GM21367 (cell line): ENCODE data around the gene WBP11.
A peak's percentile ranks its signal among the peaks of the same experiment; 100 is the strongest.

ENCODE experiments used
- ATAC-seq: cut with Tn5 transposase; IDR thresholded peaks from one replicate; pipeline ENCODE4 v1.9.1; 2021; ENCODE audit not compliant: unreplicated experiment

The WBP11 gene

GRCh38 chr12:14825256-14825655 lies 22.0 kb upstream of the WBP11 start:
- ATAC-seq: no peak

GRCh38 chr12:14824012-14824634 lies 20.8 kb upstream of the WBP11 start:
- ATAC-seq: no peak

- no peak for ATAC-seq
Observed at GRCh38 chr12:14814014-14814413, 10.7 kb upstream of the WBP11 start, which contains the start of gene SMCO3. Gene SMCO3, minus strand, starts transcription at chr12:14814182. Its CDS starts 7,502 bp downstream, at chr12:14806680.

GRCh38 chr12:14811486-14811885 lies 8.2 kb upstream of the WBP11 start:
- no peak for ATAC-seq

- no peak for ATAC-seq
Observed at GRCh38 chr12:14810953-14811483, 7.7 kb upstream of the WBP11 start.

- no peak for ATAC-seq
Observed at GRCh38 chr12:14810167-14810952, 7.1 kb upstream of the WBP11 start.

- ATAC-seq: peak; percentile 20
Observed at GRCh38 chr12:14803830-14804160, 517 bp upstream of the WBP11 start.

GRCh38 chr12:14802721-14803010 lies 612 bp downstream of the WBP11 start:
- no peak for ATAC-seq

GRCh38 chr12:14802247-14802646 lies 1.0 kb downstream of the WBP11 start:
- no peak for ATAC-seq

- no peak for ATAC-seq
Observed at GRCh38 chr12:14795028-14795448, 8.2 kb downstream of the WBP11 start.

- ATAC-seq: no peak
Observed at GRCh38 chr12:14785568-14785967, 17.7 kb downstream of the WBP11 start.

GRCh38 chr12:14784471-14784870 lies 18.8 kb downstream of the WBP11 start:
- no peak for ATAC-seq

- peak; percentile 39 for ATAC-seq
Observed at GRCh38 chr12:14782756-14783155, 20.5 kb downstream of the WBP11 start.

- ATAC-seq: no peak
Observed at GRCh38 chr12:14781563-14781962, 21.7 kb downstream of the WBP11 start.

- ATAC-seq: no peak
Observed at GRCh38 chr12:14780859-14781258, 22.4 kb downstream of the WBP11 start.

- no peak for ATAC-seq
Observed at GRCh38 chr12:14779834-14780233, 23.4 kb downstream of the WBP11 start.

GRCh38 chr12:14777271-14777670 lies 26.0 kb downstream of the WBP11 start:
- no peak for ATAC-seq

GRCh38 chr12:14776236-14776961 lies 26.9 kb downstream of the WBP11 start:
- no peak for ATAC-seq

GRCh38 chr12:14775636-14775980 lies 27.7 kb downstream of the WBP11 start:
- ATAC-seq: no peak

GRCh38 chr12:14774906-14775635 lies 28.2 kb downstream of the WBP11 start:
- no peak for ATAC-seq
